HCT116 (cell line): Measurements from ENCODE around the gene IGF2. TPM values are rescaled to one million over a fixed set of nuclear protein-coding genes. Genes with fewer than 3 reads are reported as not detected.

Experiments
- ATAC-seq: fragments of 200-7000 bp; cut with Tn5 transposase; 2 replicates; pipeline ENCODE4 v1.9.1; 2020; ENCODE audit warnings: mild to moderate bottlenecking, moderate library complexity
- BruUV-seq: library from RNA; stranded (reverse); fragments of 400-500 nt; replicated peaks from 2 replicates; lab custom pipeline; 2021; lab: Mats Ljungman, UMichigan
- CTCF ChIA-PET: fragments of 300-600 bp; sonication (Branson Sonifier 250); formaldehyde crosslinking; loops from one replicate; lab custom pipeline; 2021; ENCODE audit warnings: antibody characterized with exemption; lab: Charles Lee
- POLR2A ChIA-PET: fragments of 300-600, 350-600 bp; sonication (Branson Sonifier 250); formaldehyde crosslinking; loops from one replicate; lab custom pipeline; 2021; ENCODE audit warnings: antibody characterized with exemption; lab: Charles Lee
- RAD21 ChIA-PET, 2 experiments: fragments of 300-600 bp; sonication (Branson Sonifier 250); formaldehyde crosslinking; loops; one replicate each; lab custom pipeline; 2023; ENCODE audit warnings: low total read pairs in 2 of 2; ENCODE audit not compliant: uncharacterized antibody in 2 of 2, unreplicated experiment in 2 of 2, low non-redundant PET in 1 of 2; lab: Charles Lee
- DNase-seq: peaks from one replicate; pipeline ENCODE4 v3.0.0-alpha.2; 2010; ENCODE audit warnings: low read depth, low spot score
- H2AFZ ChIP-seq: fragments of 200-600 bp; shearing (Covaris generic), sonication (generic); 2 replicates; pipeline ENCODE4 v1.6.1; 2017; ENCODE audit warnings: low read depth, mixed run types, mixed read lengths, antibody characterized with exemption, low read length; ENCODE audit not compliant: poor library complexity, severe bottlenecking
- H3K27ac ChIP-seq: 2 replicates; pipeline ENCODE4 v1.5.1; 2012; ENCODE audit warnings: low read depth, low read length
- H3K27me3 ChIP-seq: fragments of 200-600 bp; sonication (generic); 2 replicates; pipeline ENCODE4 v1.6.1; 2016; ENCODE audit warnings: mixed run types, low read length, mixed read lengths; ENCODE audit not compliant: insufficient read depth
- H3K36me3 ChIP-seq, 2 experiments: fragments of 200-500 bp in 1 of 2; fragments of 200-600 bp in 1 of 2; sonication (Bioruptor generic) in 1 of 2; sonication (generic) in 1 of 2; 2 replicates each; pipeline versions ENCODE4 v1.5.1 to v1.6.1; 2014 to 2016; ENCODE audit warnings: low read length in 2 of 2, inconsistent platforms in 1 of 2, mixed read lengths in 1 of 2, mixed run types in 1 of 2; ENCODE audit not compliant: insufficient read depth in 2 of 2, control insufficient read depth in 1 of 2
- H3K4me1 ChIP-seq, 2 experiments: fragments of 200-600 bp in 1 of 2; sonication (generic) in 1 of 2; 2 replicates each; pipeline versions ENCODE4 v1.5.1 to v1.6.1; 2012 to 2017; ENCODE audit warnings: low read length in 2 of 2, inconsistent platforms in 1 of 2, mild to moderate bottlenecking in 1 of 2, mixed read lengths in 1 of 2, mixed run types in 1 of 2, moderate library complexity in 1 of 2; ENCODE audit not compliant: insufficient read depth in 2 of 2, control insufficient read depth in 1 of 2
- H3K4me2 ChIP-seq: fragments of 200-600 bp; sonication (generic); 2 replicates; pipeline ENCODE4 v1.6.1; 2017; ENCODE audit warnings: mixed run types, low read length, mixed read lengths
- H3K4me3 ChIP-seq, 2 experiments: fragments of 200-600 bp in 1 of 2; sonication (generic) in 1 of 2; replicated peaks in 1 of 2; 2 replicates each; pipeline ENCODE4 v1.5.1; 2011 to 2016; ENCODE audit warnings: low read length in 2 of 2, control low read depth in 1 of 2, low read depth in 1 of 2, mild to moderate bottlenecking in 1 of 2, mixed read lengths in 1 of 2, mixed run types in 1 of 2
- H3K79me2 ChIP-seq: fragments of 200-600 bp; sonication (generic); 2 replicates; pipeline ENCODE4 v1.6.1; 2017; ENCODE audit warnings: mild to moderate bottlenecking, mixed run types, low read length, moderate library complexity, mixed read lengths; ENCODE audit not compliant: insufficient read depth
- H3K9ac ChIP-seq: fragments of 200-600 bp; sonication (generic); 2 replicates; pipeline ENCODE4 v1.6.1; 2016; ENCODE audit warnings: low read length, mixed read lengths
- H3K9me2 ChIP-seq: fragments of 200-600 bp; sonication (generic), shearing (Covaris generic); 2 replicates; pipeline ENCODE4 v1.6.1; 2017; ENCODE audit warnings: mixed run types, mild to moderate bottlenecking, moderate library complexity; ENCODE audit not compliant: insufficient read depth
- H3K9me3 ChIP-seq, 2 experiments: fragments of 200-500 bp in 1 of 2; fragments of 200-600 bp in 1 of 2; sonication (Bioruptor generic) in 1 of 2; sonication (generic) in 1 of 2; 2 replicates each; pipeline ENCODE4 v1.6.1; 2014 to 2017; ENCODE audit warnings: low read length in 2 of 2, mixed read lengths in 2 of 2, inconsistent platforms in 1 of 2, low read depth in 1 of 2, mild to moderate bottlenecking in 1 of 2, mixed run types in 1 of 2, moderate library complexity in 1 of 2; ENCODE audit not compliant: control insufficient read depth in 1 of 2, insufficient read depth in 1 of 2
- H4K20me1 ChIP-seq: fragments of 200-600 bp; sonication (generic), shearing (Covaris generic); 2 replicates; pipeline ENCODE4 v1.6.1; 2017; ENCODE audit warnings: mixed run types, mild to moderate bottlenecking, moderate library complexity; ENCODE audit not compliant: insufficient read depth
- CBX3 ChIP-seq: IDR thresholded peaks from 2 replicates; pipeline ENCODE4 v1.6.1; 2012; ENCODE audit warnings: low read depth
- CEBPB ChIP-seq: IDR thresholded peaks from 2 replicates; pipeline ENCODE4 v1.6.1; 2012; ENCODE audit warnings: low read depth
- EGR1 ChIP-seq: IDR thresholded peaks from 2 replicates; pipeline ENCODE4 v1.6.1; 2012; ENCODE audit warnings: low read depth
- ELF1 ChIP-seq: IDR thresholded peaks from 2 replicates; pipeline ENCODE4 v1.6.1; 2012; ENCODE audit warnings: low read depth, borderline replicate concordance
- EZH2 ChIP-seq: fragments of 200-600 bp; sonication (generic); IDR thresholded peaks from 2 replicates; pipeline ENCODE4 v1.6.1; 2017; ENCODE audit warnings: antibody characterized with exemption, mixed run types
- FOSL1 ChIP-seq: IDR thresholded peaks from 2 replicates; pipeline ENCODE4 v1.6.1; 2012; ENCODE audit warnings: low read depth
- POLR2A ChIP-seq: IDR thresholded peaks from 2 replicates; pipeline ENCODE4 v1.7.0; 2011; ENCODE audit warnings: borderline replicate concordance; ENCODE audit not compliant: insufficient read depth, insufficient read length; ENCODE audit errors: extremely low read depth
- SP1 ChIP-seq: IDR thresholded peaks from 2 replicates; pipeline ENCODE4 v1.6.1; 2012; ENCODE audit warnings: low read depth
- TCF7L2 ChIP-seq: IDR thresholded peaks from 2 replicates; pipeline ENCODE4 v1.7.0; 2011; ENCODE audit warnings: borderline replicate concordance, inconsistent platforms; ENCODE audit not compliant: insufficient read depth, insufficient read length; ENCODE audit errors: extremely low read depth
- YY1 ChIP-seq: IDR thresholded peaks from 2 replicates; pipeline ENCODE4 v1.6.1; 2011; ENCODE audit warnings: low read length, low read depth, moderate library complexity, mild to moderate bottlenecking; ENCODE audit not compliant: insufficient replicate concordance; ENCODE audit errors: extremely low read depth
- ZFX ChIP-seq: fragments of 450-650 bp; IDR thresholded peaks from 2 replicates; pipeline ENCODE4 v1.6.1; 2017
- ZNF274 ChIP-seq: fragments of 200-500 bp; sonication (Bioruptor generic); IDR thresholded peaks from 2 replicates; pipeline ENCODE4 v1.6.1; 2014; ENCODE audit warnings: mild to moderate bottlenecking, low read depth, low read length, inconsistent platforms
- intact Hi-C: fragments of 100-400 bp; cut with micrococcal nuclease; formaldehyde crosslinking; loops from 2 replicates; pipeline ENCODE4 v1.10.0; 2022
- total RNA-seq: library from RNA; stranded (reverse); gene quantifications from one replicate; pipeline ENCODE4 v1.2.1, GENCODE V29; 2021; ENCODE audit not compliant: unreplicated experiment
- TF ChIP-seq, protein P1 (sequence below): IDR thresholded peaks from 2 replicates; pipeline ENCODE4 v1.6.1; 2012
- TF ChIP-seq, protein P2 (sequence below), 3 experiments: fragments of 200-600 bp in 1 of 3; sonication (generic) in 1 of 3; IDR thresholded peaks in 2 of 3; conservative IDR thresholded peaks in 1 of 3; 2 replicates each; pipeline ENCODE4 v1.5.1; 2012 to 2017; ENCODE audit warnings: low read depth in 2 of 3, low read length in 2 of 3, antibody characterized with exemption in 1 of 3, borderline replicate concordance in 1 of 3, control low read depth in 1 of 3, mild to moderate bottlenecking in 1 of 3, mixed read lengths in 1 of 3, mixed run types in 1 of 3, moderate library complexity in 1 of 3; ENCODE audit not compliant: insufficient read depth in 1 of 3

IGF2 gene
- total RNA-seq, 1 experiment from 2014 or later, result 17.9 TPM

DNA sequence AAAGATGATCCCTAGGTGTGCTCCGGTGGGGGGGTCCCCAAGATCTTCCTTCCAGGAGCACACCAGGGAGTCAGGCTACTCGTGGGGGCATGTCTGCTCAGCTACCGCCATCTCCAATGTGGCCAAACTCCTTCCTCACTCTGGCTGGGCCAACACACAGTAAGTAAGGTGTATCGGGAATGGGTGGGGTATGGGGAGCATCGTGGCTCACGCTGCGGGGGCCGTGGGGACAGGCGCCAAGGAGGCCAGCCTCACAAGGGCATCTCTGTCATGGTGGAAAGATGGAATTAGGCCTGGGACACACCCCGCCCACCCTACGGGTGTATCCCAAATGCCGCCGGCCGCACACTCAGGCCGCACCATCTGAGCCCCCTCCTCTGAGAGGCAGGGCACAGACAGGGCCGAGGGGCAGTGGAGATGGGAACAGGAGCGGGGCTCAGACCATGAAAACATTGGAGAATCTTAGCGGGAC lies 8.3 kb downstream of the IGF2 start:
- DNase-seq, result no peak

More for the DNA sequence above, 8.3 kb downstream of the IGF2 start:
- ATAC-seq, result no peak
- no peak overlapping the region for H3K9ac ChIP-seq
- H3K27ac ChIP-seq, result no peak overlapping the region
- RAD21 ChIA-PET, result no interaction called here
- no peaks in the 10 kb centered on the region for H3K36me3 ChIP-seq
- H3K27me3 ChIP-seq, result no peaks in the 10 kb centered on the region
- CTCF ChIA-PET, result no interaction called here
- H3K4me3 ChIP-seq, result no peak overlapping the region
- no peaks in the 10 kb centered on the region for H3K9me2 ChIP-seq
- no peak overlapping the region for H2AFZ ChIP-seq
- intact Hi-C loops, result no loop called here
- no peaks in the 10 kb centered on the region for H3K4me1 ChIP-seq
- H4K20me1 ChIP-seq, result no peaks in the 10 kb centered on the region
- no peaks in the 10 kb centered on the region for H3K79me2 ChIP-seq
- POLR2A ChIA-PET, result no interaction called here
- no TSS peak for BruUV-seq
- no peak overlapping the region for H3K4me2 ChIP-seq
- no peak for TF ChIP-seq EZH2
- no peak for TF ChIP-seq YY1
- no peak for TF ChIP-seq ZFX
- TF ChIP-seq, protein P1, sequence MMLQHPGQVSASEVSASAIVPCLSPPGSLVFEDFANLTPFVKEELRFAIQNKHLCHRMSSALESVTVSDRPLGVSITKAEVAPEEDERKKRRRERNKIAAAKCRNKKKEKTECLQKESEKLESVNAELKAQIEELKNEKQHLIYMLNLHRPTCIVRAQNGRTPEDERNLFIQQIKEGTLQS, result no peak
- TF ChIP-seq SP1, result no peak
- TF ChIP-seq POLR2A, result no peak
- TF ChIP-seq ELF1, result no peak
- TF ChIP-seq TCF7L2, result no peak
- TF ChIP-seq EGR1, result no peak
- TF ChIP-seq ZNF274, result no peak
- no peak for TF ChIP-seq FOSL1
- TF ChIP-seq CEBPB, result no peak
- no peak for TF ChIP-seq CBX3
- TF ChIP-seq, protein P2, sequence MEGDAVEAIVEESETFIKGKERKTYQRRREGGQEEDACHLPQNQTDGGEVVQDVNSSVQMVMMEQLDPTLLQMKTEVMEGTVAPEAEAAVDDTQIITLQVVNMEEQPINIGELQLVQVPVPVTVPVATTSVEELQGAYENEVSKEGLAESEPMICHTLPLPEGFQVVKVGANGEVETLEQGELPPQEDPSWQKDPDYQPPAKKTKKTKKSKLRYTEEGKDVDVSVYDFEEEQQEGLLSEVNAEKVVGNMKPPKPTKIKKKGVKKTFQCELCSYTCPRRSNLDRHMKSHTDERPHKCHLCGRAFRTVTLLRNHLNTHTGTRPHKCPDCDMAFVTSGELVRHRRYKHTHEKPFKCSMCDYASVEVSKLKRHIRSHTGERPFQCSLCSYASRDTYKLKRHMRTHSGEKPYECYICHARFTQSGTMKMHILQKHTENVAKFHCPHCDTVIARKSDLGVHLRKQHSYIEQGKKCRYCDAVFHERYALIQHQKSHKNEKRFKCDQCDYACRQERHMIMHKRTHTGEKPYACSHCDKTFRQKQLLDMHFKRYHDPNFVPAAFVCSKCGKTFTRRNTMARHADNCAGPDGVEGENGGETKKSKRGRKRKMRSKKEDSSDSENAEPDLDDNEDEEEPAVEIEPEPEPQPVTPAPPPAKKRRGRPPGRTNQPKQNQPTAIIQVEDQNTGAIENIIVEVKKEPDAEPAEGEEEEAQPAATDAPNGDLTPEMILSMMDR (IDR thresholded peaks at IDR 0.05 in 2 of 3, conservative IDR thresholded peaks at IDR 0.05 in 1 of 3; ENCODE audit: borderline replicate concordance in 1 of 3, insufficient read depth in 1 of 3, low read depth in 2 of 3, low read length in 2 of 3), result no peak
- H3K9me3 ChIP-seq, result no peaks in the 10 kb centered on the region
